ENCODE measurements around the gene CHRNB4. TPM values are rescaled to one million over a fixed set of nuclear protein-coding genes. Genes with fewer than 3 reads are reported as not detected.

The CHRNB4 gene
- polyA plus RNA-seq, 1 of the 3 experiments (the other 2 are of a cell fraction), result 0.30 TPM

DNA sequence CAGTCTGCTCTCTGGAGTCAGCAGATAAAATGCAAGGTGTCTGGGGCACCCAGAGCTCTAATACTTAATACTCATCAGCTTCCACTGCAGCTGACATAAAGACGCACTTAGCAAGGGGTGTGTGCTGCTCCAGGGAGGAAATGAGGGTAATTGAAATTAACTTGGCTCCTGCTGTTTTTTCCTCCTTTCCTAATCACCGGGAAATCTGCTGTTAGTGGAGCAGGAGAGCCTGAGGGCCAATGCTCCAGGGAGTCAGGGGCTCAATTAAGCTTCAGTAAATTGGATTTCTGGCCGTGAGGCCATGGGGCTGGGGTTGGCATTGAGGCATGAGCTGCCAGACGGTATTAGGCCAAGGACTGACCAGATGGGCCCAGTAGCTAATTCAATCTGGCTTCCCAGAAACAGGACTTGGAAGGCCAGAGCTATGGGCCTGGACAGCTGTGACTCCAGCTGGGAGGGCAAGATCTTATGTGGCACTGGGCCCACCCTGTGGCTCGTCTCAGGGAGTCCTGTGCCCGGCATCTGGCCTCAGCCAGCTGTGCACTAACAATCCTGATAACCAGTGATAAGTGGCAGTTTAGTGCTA, 30.7 kb upstream of the CHRNB4 start:
- no peaks in the 10 kb centered on the region for H3F3A ChIP-seq (replicated peaks; ENCODE audit: insufficient read depth)
- H3K9me3 ChIP-seq, result no peaks in the 10 kb centered on the region
- peak; percentile 88 for DNase-seq
- no peaks in the 10 kb centered on the region for H3K36me3 ChIP-seq (replicated peaks in 1 of 2; ENCODE audit: control insufficient read depth in 1 of 2, insufficient read depth in 2 of 2, low read length in 1 of 2)
- peaks cover 0 to 65% of the 10 kb centered on the region in 2 experiments; a peak in 2 of 4 replicates for H3K4me1 ChIP-seq (ENCODE audit: control insufficient read depth in 1 of 2, insufficient read depth in 2 of 2, low read depth in 1 of 2, low read length in 1 of 2)
- ChIA-PET CTCF (interaction anchor here (0.7 to 6.6 kb wide), 14 partner anchors 9 to 81 kb away, joined by 3 to 104 read pairs (median 4); partner anchors contain the start of genes CHRNA3 and CHRNB4), POLR2A (interaction anchor here (0.6 to 5.2 kb wide), 18 partner anchors 11 to 234 kb away, joined by 3 to 279 read pairs (median 6); partner anchors contain the start of genes CHRNA3, CHRNA5, CHRNB4 and IREB2)
- 11% methylated on average over 4 of the region's 6 CpGs for WGBS (ENCODE audit: low lambda C conversion rate)
- no peaks in the 10 kb centered on the region for H4K20me1 ChIP-seq (ENCODE audit: insufficient read depth)
- H3K27me3 ChIP-seq (ENCODE audit: insufficient read depth), result no peaks in the 10 kb centered on the region
- no peak overlapping the region for H3K4me3 ChIP-seq (ENCODE audit: low read depth in 2 of 2, low read length in 1 of 2)
- no peaks in the 10 kb centered on the region for H3K9me2 ChIP-seq
- H3K4me2 ChIP-seq, result no peak overlapping the region
- no peak overlapping the region for H2AFZ ChIP-seq (ENCODE audit: low read depth)
- H3K9ac ChIP-seq, result no peak overlapping the region
- no peaks in the 10 kb centered on the region for H3K79me2 ChIP-seq (ENCODE audit: insufficient read depth)
- peak overlapping the region in 1 of 2 experiments; percentile 99; a peak in 2 of 4 replicates for H3K27ac ChIP-seq (ENCODE audit: low read depth in 2 of 2, low read length in 1 of 2)
- TF ChIP-seq FOSL2 (IDR thresholded peaks at IDR 0.05; ENCODE audit: borderline replicate concordance, low read depth), result no peak
- no peak; the same call in 1 of the 2 replicates for TF ChIP-seq JUND (IDR thresholded peaks at IDR 0.05)
- TF ChIP-seq RXRA (IDR thresholded peaks at IDR 0.05; ENCODE audit: borderline replicate concordance, low read depth), result no peak
- TF ChIP-seq MEF2A (IDR thresholded peaks at IDR 0.05; ENCODE audit: borderline replicate concordance, low read depth), result no peak
- peak; percentile 82 for TF ChIP-seq RCOR1 (IDR thresholded peaks at IDR 0.05; ENCODE audit: low read length)
- TF ChIP-seq GABPA (IDR thresholded peaks at IDR 0.05; ENCODE audit: low read depth), result no peak
- TF ChIP-seq NRF1 (IDR thresholded peaks at IDR 0.05; ENCODE audit: low read depth, low read length), result no peak
- TF ChIP-seq, protein P1, sequence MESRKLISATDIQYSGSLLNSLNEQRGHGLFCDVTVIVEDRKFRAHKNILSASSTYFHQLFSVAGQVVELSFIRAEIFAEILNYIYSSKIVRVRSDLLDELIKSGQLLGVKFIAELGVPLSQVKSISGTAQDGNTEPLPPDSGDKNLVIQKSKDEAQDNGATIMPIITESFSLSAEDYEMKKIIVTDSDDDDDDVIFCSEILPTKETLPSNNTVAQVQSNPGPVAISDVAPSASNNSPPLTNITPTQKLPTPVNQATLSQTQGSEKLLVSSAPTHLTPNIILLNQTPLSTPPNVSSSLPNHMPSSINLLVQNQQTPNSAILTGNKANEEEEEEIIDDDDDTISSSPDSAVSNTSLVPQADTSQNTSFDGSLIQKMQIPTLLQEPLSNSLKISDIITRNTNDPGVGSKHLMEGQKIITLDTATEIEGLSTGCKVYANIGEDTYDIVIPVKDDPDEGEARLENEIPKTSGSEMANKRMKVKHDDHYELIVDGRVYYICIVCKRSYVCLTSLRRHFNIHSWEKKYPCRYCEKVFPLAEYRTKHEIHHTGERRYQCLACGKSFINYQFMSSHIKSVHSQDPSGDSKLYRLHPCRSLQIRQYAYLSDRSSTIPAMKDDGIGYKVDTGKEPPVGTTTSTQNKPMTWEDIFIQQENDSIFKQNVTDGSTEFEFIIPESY (IDR thresholded peaks at IDR 0.05; ENCODE audit: borderline replicate concordance, low read depth), result no peak
- TF ChIP-seq EP300 (IDR thresholded peaks at IDR 0.05; ENCODE audit: borderline replicate concordance in 1 of 2, low read depth in 1 of 2, low read length in 1 of 2), result peak; percentile 54 to 100; a peak in 3 of 4 replicates
- TF ChIP-seq RFX5 (IDR thresholded peaks at IDR 0.05; ENCODE audit: low read length), result no peak
- peak; percentile 72 for TF ChIP-seq POLR2AphosphoS5 (IDR thresholded peaks at IDR 0.05; ENCODE audit: low read depth, low read length)
- peak; percentile 73 for TF ChIP-seq TEAD4 (IDR thresholded peaks at IDR 0.05; ENCODE audit: borderline replicate concordance, insufficient read depth)
- TF ChIP-seq, protein P2, sequence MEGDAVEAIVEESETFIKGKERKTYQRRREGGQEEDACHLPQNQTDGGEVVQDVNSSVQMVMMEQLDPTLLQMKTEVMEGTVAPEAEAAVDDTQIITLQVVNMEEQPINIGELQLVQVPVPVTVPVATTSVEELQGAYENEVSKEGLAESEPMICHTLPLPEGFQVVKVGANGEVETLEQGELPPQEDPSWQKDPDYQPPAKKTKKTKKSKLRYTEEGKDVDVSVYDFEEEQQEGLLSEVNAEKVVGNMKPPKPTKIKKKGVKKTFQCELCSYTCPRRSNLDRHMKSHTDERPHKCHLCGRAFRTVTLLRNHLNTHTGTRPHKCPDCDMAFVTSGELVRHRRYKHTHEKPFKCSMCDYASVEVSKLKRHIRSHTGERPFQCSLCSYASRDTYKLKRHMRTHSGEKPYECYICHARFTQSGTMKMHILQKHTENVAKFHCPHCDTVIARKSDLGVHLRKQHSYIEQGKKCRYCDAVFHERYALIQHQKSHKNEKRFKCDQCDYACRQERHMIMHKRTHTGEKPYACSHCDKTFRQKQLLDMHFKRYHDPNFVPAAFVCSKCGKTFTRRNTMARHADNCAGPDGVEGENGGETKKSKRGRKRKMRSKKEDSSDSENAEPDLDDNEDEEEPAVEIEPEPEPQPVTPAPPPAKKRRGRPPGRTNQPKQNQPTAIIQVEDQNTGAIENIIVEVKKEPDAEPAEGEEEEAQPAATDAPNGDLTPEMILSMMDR (IDR thresholded peaks at IDR 0.05), result no peak
- TF ChIP-seq, protein P3, sequence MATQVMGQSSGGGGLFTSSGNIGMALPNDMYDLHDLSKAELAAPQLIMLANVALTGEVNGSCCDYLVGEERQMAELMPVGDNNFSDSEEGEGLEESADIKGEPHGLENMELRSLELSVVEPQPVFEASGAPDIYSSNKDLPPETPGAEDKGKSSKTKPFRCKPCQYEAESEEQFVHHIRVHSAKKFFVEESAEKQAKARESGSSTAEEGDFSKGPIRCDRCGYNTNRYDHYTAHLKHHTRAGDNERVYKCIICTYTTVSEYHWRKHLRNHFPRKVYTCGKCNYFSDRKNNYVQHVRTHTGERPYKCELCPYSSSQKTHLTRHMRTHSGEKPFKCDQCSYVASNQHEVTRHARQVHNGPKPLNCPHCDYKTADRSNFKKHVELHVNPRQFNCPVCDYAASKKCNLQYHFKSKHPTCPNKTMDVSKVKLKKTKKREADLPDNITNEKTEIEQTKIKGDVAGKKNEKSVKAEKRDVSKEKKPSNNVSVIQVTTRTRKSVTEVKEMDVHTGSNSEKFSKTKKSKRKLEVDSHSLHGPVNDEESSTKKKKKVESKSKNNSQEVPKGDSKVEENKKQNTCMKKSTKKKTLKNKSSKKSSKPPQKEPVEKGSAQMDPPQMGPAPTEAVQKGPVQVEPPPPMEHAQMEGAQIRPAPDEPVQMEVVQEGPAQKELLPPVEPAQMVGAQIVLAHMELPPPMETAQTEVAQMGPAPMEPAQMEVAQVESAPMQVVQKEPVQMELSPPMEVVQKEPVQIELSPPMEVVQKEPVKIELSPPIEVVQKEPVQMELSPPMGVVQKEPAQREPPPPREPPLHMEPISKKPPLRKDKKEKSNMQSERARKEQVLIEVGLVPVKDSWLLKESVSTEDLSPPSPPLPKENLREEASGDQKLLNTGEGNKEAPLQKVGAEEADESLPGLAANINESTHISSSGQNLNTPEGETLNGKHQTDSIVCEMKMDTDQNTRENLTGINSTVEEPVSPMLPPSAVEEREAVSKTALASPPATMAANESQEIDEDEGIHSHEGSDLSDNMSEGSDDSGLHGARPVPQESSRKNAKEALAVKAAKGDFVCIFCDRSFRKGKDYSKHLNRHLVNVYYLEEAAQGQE (IDR thresholded peaks at IDR 0.05; ENCODE audit: low read depth, low read length), result no peak
- TF ChIP-seq, protein P4, sequence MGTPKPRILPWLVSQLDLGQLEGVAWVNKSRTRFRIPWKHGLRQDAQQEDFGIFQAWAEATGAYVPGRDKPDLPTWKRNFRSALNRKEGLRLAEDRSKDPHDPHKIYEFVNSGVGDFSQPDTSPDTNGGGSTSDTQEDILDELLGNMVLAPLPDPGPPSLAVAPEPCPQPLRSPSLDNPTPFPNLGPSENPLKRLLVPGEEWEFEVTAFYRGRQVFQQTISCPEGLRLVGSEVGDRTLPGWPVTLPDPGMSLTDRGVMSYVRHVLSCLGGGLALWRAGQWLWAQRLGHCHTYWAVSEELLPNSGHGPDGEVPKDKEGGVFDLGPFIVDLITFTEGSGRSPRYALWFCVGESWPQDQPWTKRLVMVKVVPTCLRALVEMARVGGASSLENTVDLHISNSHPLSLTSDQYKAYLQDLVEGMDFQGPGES (IDR thresholded peaks at IDR 0.05; ENCODE audit: low read depth, low read length), result no peak
- TF ChIP-seq, protein P5, sequence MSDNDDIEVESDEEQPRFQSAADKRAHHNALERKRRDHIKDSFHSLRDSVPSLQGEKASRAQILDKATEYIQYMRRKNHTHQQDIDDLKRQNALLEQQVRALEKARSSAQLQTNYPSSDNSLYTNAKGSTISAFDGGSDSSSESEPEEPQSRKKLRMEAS (IDR thresholded peaks at IDR 0.05; ENCODE audit: low read depth), result no peak
- peak; percentile 98 for TF ChIP-seq GATA2 (CRISPR knock-in tag; IDR thresholded peaks at IDR 0.05)
- no peak for TF ChIP-seq ELF1 (IDR thresholded peaks at IDR 0.05)
- TF ChIP-seq RAD21 (IDR thresholded peaks at IDR 0.05; ENCODE audit: low read length), result peak; percentile 35
- TF ChIP-seq CHD2 (IDR thresholded peaks at IDR 0.05; ENCODE audit: low read length, partially characterized antibody), result peak; percentile 88
- TF ChIP-seq MXI1 (IDR thresholded peaks at IDR 0.05; ENCODE audit: low read depth, low read length), result peak; percentile 76; the same call in 1 of the 2 replicates
- peak; percentile 81 for TF ChIP-seq TCF12 (IDR thresholded peaks at IDR 0.05)
- TF ChIP-seq SMC3 (IDR thresholded peaks at IDR 0.05; ENCODE audit: low read depth, low read length), result no peak
- no peak for TF ChIP-seq YY1 (IDR thresholded peaks at IDR 0.05; ENCODE audit: low read depth)
- TF ChIP-seq, protein P6, sequence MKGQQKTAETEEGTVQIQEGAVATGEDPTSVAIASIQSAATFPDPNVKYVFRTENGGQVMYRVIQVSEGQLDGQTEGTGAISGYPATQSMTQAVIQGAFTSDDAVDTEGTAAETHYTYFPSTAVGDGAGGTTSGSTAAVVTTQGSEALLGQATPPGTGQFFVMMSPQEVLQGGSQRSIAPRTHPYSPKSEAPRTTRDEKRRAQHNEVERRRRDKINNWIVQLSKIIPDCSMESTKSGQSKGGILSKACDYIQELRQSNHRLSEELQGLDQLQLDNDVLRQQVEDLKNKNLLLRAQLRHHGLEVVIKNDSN (IDR thresholded peaks at IDR 0.05; ENCODE audit: borderline replicate concordance, low read depth), result no peak
